HepG2 (cell line): ENCODE data around the gene EXTL1. TPM values are rescaled to one million over a fixed set of nuclear protein-coding genes. Genes with fewer than 3 reads are reported as not detected.

Experiments
- ARHGAP35 ChIP-seq: sonication (generic); formaldehyde crosslinking; IDR thresholded peaks from 2 replicates; pipeline ENCODE4 v1.9.0; 2022; ENCODE audit warnings: mild to moderate bottlenecking, inconsistent platforms, moderate library complexity, missing genetic modification reagents, borderline replicate concordance
- CHD4 ChIP-seq: fragments of 200-600 bp; sonication (generic); IDR thresholded peaks from 2 replicates; pipeline ENCODE4 v1.7.0; 2017; ENCODE audit warnings: mild to moderate bottlenecking, low read length, borderline replicate concordance
- ERF ChIP-seq: IDR thresholded peaks from 2 replicates; pipeline ENCODE4 v1.6.1; 2018; ENCODE audit warnings: missing biosample characterization, missing genetic modification reagents
- EZH2 ChIP-seq: conservative IDR thresholded peaks from 2 replicates; pipeline ENCODE4 v1.6.1; 2012; ENCODE audit warnings: mild to moderate bottlenecking, low read depth, low read length, moderate library complexity
- FOXO1 ChIP-seq: sonication (generic); formaldehyde crosslinking; IDR thresholded peaks from 2 replicates; pipeline ENCODE4 v1.4.0; 2020; ENCODE audit warnings: missing genetic modification reagents
- KDM1A ChIP-seq: IDR thresholded peaks from 2 replicates; pipeline ENCODE4 v1.6.1; 2016; ENCODE audit warnings: missing compliant biosample characterization
- KDM2A ChIP-seq: sonication (generic); formaldehyde crosslinking; IDR thresholded peaks from 2 replicates; pipeline ENCODE4 v1.4.0; 2020; ENCODE audit warnings: low read depth, missing genetic modification reagents, borderline replicate concordance
- REL ChIP-seq: sonication (generic); formaldehyde crosslinking; conservative IDR thresholded peaks from 2 replicates; pipeline ENCODE4 v1.8.0; 2022; ENCODE audit warnings: mild to moderate bottlenecking, missing genetic modification reagents, moderate library complexity
- SALL1 ChIP-seq: sonication (generic); formaldehyde crosslinking; IDR thresholded peaks from 2 replicates; pipeline ENCODE4 v1.8.0; 2022; ENCODE audit warnings: mild to moderate bottlenecking, missing genetic modification reagents
- SMAD1 ChIP-seq: sonication (generic); formaldehyde crosslinking; IDR thresholded peaks from 2 replicates; pipeline ENCODE4 v1.4.0; 2020; ENCODE audit warnings: missing genetic modification reagents, low read depth, mild to moderate bottlenecking, borderline replicate concordance
- SMAD3 ChIP-seq: sonication (generic); formaldehyde crosslinking; IDR thresholded peaks from 2 replicates; pipeline ENCODE4 v1.4.0; 2020; ENCODE audit warnings: missing genetic modification reagents
- SMAD9 ChIP-seq: sonication (generic); formaldehyde crosslinking; IDR thresholded peaks from 2 replicates; pipeline ENCODE4 v1.5.1; 2020; ENCODE audit warnings: mild to moderate bottlenecking, missing genetic modification reagents
- SP1 ChIP-seq, 2 experiments: fragments of 450-650 bp in 1 of 2; sonication (generic) in 1 of 2; formaldehyde crosslinking in 1 of 2; IDR thresholded peaks; 2 replicates each; pipeline versions ENCODE4 v1.4.0 to v1.6.1; 2016 to 2020; ENCODE audit warnings: missing genetic modification reagents in 1 of 2
- SP140L ChIP-seq: sonication (generic); formaldehyde crosslinking; IDR thresholded peaks from 2 replicates; pipeline ENCODE4 v1.4.0; 2020; ENCODE audit warnings: missing genetic modification reagents, borderline replicate concordance
- TCF7 ChIP-seq: sonication (generic); IDR thresholded peaks from 2 replicates; pipeline ENCODE4 v1.6.1; 2016; ENCODE audit warnings: antibody characterized with exemption, low read depth
- ZC3H4 ChIP-seq: sonication (generic); formaldehyde crosslinking; IDR thresholded peaks from 2 replicates; pipeline ENCODE4 v1.4.0; 2020; ENCODE audit warnings: missing genetic modification reagents, borderline replicate concordance
- ZFP62 ChIP-seq: sonication (generic); formaldehyde crosslinking; IDR thresholded peaks from 2 replicates; pipeline ENCODE4 v1.4.0; 2020; ENCODE audit warnings: missing genetic modification reagents
- ZNF432 ChIP-seq: sonication (generic); formaldehyde crosslinking; IDR thresholded peaks from 2 replicates; pipeline ENCODE4 v1.5.0; 2020; ENCODE audit warnings: missing genetic modification reagents, mild to moderate bottlenecking, borderline replicate concordance
- ZNF7 ChIP-seq: IDR thresholded peaks from 2 replicates; pipeline ENCODE4 v1.6.1; 2016; ENCODE audit warnings: missing biosample characterization, missing genetic modification reagents
- ZNF781 ChIP-seq: sonication (generic); formaldehyde crosslinking; IDR thresholded peaks from 2 replicates; pipeline ENCODE4 v1.5.1; 2020; ENCODE audit warnings: borderline replicate concordance, mild to moderate bottlenecking, missing genetic modification reagents; ENCODE audit errors: not compliant biosample characterization
- ZNF788 ChIP-seq: sonication (generic); formaldehyde crosslinking; IDR thresholded peaks from 2 replicates; pipeline ENCODE4 v1.5.0; 2020; ENCODE audit warnings: mild to moderate bottlenecking, missing genetic modification reagents, borderline replicate concordance
- polyA plus RNA-seq, 8 experiments: library from polyadenylated mRNA; depleted of rRNA in 3 of 8; stranded (reverse) in 7 of 8; unstranded in 1 of 8; fragments of >200 nt; fragmentation: Illumina TruSeq in 4 of 8; extraction: Trizol in 4 of 8; gene quantifications; 2 replicates each; pipeline versions ENCODE4 v1.2.1 to v1.2.3, GENCODE V29; 2011 to 2016; ENCODE audit warnings: low read depth in 4 of 8, missing spikeins in 1 of 8, mixed read lengths in 1 of 8; ENCODE audit not compliant: insufficient read depth in 1 of 8
- total RNA-seq, 5 experiments: library from RNA; depleted of rRNA; stranded (reverse); fragments of >200 nt; fragmentation: Illumina TruSeq; extraction: Trizol; gene quantifications; 2 replicates each; pipeline ENCODE4 v1.2.3, GENCODE V29; 2016; ENCODE audit warnings: low read depth in 1 of 5
- TF ChIP-seq, protein P1 (sequence below): sonication (generic); formaldehyde crosslinking; IDR thresholded peaks from 2 replicates; pipeline ENCODE4 v1.8.0; 2022; ENCODE audit warnings: low read depth, missing genetic modification reagents
- TF ChIP-seq, protein P2 (sequence below): sonication (generic); formaldehyde crosslinking; IDR thresholded peaks from 2 replicates; pipeline ENCODE4 v1.4.0; 2020; ENCODE audit warnings: missing genetic modification reagents, borderline replicate concordance
- TF ChIP-seq, protein P3 (sequence below), 2 experiments: sonication (generic) in 1 of 2; formaldehyde crosslinking in 1 of 2; IDR thresholded peaks; 2 replicates each; pipeline versions ENCODE4 v1.4.0 to v1.6.1; 2018 to 2020; ENCODE audit warnings: missing genetic modification reagents in 2 of 2, borderline replicate concordance in 1 of 2, low read depth in 1 of 2, mild to moderate bottlenecking in 1 of 2, missing biosample characterization in 1 of 2

The EXTL1 gene
- total and polyA plus RNA-seq, 2 of the 13 experiments (the other 11 are each of a cell fraction or from before 2014, with no cell fraction given): 0.35 to 1.0 TPM

DNA sequence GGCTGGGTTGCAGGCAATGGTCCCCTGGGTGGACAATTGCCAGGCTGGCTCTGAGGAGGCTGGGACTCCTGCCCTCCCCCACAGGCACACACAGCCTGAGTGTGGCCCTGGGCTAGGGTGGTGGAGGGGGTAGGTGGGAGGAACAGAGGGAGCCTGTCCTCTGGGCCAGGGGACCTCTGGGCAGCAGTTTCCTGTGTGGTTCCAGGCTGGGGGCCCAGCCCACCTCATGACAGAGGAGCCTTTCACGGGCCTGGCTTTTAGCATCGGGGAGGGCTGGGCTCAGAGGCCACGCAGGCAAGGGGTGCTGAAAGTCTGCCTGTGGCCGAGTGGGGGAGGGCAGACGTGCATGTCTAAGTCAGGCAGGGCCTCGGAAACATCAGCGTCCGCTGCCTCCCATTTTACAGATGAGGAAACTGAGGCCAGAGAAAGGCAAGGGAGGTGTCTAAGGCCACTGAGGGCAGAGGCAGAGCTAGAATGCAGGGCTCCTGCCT is 7.0 kb downstream of the EXTL1 start (continued):
- TF ChIP-seq, protein P1, sequence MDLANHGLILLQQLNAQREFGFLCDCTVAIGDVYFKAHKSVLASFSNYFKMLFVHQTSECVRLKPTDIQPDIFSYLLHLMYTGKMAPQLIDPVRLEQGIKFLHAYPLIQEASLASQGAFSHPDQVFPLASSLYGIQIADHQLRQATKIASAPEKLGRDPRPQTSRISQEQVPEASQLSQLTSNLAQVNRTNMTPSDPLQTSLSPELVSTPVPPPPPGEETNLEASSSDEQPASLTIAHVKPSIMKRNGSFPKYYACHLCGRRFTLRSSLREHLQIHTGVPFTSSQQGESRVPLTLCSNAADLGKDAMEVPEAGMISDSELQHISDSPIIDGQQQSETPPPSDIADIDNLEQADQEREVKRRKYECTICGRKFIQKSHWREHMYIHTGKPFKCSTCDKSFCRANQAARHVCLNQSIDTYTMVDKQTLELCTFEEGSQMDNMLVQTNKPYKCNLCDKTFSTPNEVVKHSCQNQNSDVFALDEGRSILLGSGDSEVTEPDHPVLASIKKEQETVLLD (CRISPR knock-in tag): no peak
- TF ChIP-seq ZNF781 (CRISPR knock-in tag): no peak
- no peak for TF ChIP-seq REL
- no peak for TF ChIP-seq SALL1
- peak; percentile 49; the same call in 1 of the 2 replicates for TF ChIP-seq ZNF788 (CRISPR knock-in tag)
- TF ChIP-seq ERF (CRISPR knock-in tag): no peak
- TF ChIP-seq EZH2: no peak
- 0 out of 2 replicates have a peak, but pooled peaks have one; percentile 23 for TF ChIP-seq SMAD3 (CRISPR knock-in tag)
- TF ChIP-seq SMAD1 (CRISPR knock-in tag): no peak
- 0 out of 2 replicates have a peak, but pooled peaks have one; percentile 33 for TF ChIP-seq CHD4
- TF ChIP-seq, protein P2, sequence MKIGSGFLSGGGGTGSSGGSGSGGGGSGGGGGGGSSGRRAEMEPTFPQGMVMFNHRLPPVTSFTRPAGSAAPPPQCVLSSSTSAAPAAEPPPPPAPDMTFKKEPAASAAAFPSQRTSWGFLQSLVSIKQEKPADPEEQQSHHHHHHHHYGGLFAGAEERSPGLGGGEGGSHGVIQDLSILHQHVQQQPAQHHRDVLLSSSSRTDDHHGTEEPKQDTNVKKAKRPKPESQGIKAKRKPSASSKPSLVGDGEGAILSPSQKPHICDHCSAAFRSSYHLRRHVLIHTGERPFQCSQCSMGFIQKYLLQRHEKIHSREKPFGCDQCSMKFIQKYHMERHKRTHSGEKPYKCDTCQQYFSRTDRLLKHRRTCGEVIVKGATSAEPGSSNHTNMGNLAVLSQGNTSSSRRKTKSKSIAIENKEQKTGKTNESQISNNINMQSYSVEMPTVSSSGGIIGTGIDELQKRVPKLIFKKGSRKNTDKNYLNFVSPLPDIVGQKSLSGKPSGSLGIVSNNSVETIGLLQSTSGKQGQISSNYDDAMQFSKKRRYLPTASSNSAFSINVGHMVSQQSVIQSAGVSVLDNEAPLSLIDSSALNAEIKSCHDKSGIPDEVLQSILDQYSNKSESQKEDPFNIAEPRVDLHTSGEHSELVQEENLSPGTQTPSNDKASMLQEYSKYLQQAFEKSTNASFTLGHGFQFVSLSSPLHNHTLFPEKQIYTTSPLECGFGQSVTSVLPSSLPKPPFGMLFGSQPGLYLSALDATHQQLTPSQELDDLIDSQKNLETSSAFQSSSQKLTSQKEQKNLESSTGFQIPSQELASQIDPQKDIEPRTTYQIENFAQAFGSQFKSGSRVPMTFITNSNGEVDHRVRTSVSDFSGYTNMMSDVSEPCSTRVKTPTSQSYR (CRISPR knock-in tag): peak; percentile 96; the same call in 1 of the 2 replicates
- no peak for TF ChIP-seq ZFP62 (CRISPR knock-in tag)
- TF ChIP-seq ZNF7 (CRISPR knock-in tag): no peak
- peak; percentile 53 for TF ChIP-seq FOXO1
- no peak for TF ChIP-seq ZC3H4 (CRISPR knock-in tag)
- TF ChIP-seq TCF7: no peak
- TF ChIP-seq SP1 (IDR thresholded peaks at IDR 0.05): no peak
- TF ChIP-seq SP1 (CRISPR knock-in tag; IDR thresholded peaks at IDR 0.05): no peak
- 0 out of 2 replicates have a peak, but pooled peaks have one; percentile 39 for TF ChIP-seq KDM2A (CRISPR knock-in tag)
- no peak for TF ChIP-seq ARHGAP35 (CRISPR knock-in tag)
- no peak for TF ChIP-seq SMAD9 (CRISPR knock-in tag)
- TF ChIP-seq, protein P3, sequence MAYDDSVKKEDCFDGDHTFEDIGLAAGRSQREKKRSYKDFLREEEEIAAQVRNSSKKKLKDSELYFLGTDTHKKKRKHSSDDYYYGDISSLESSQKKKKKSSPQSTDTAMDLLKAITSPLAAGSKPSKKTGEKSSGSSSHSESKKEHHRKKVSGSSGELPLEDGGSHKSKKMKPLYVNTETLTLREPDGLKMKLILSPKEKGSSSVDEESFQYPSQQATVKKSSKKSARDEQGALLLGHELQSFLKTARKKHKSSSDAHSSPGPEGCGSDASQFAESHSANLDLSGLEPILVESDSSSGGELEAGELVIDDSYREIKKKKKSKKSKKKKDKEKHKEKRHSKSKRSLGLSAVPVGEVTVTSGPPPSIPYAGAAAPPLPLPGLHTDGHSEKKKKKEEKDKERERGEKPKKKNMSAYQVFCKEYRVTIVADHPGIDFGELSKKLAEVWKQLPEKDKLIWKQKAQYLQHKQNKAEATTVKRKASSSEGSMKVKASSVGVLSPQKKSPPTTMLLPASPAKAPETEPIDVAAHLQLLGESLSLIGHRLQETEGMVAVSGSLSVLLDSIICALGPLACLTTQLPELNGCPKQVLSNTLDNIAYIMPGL (CRISPR knock-in tag; IDR thresholded peaks at IDR 0.05; ENCODE audit: borderline replicate concordance in 1 of 2, low read depth in 1 of 2): peak in 1 of 2 experiments; percentile 47; a peak in 1 of 4 replicates
- TF ChIP-seq SP140L (CRISPR knock-in tag): no peak
- TF ChIP-seq ZNF432 (CRISPR knock-in tag): no peak
- peak; percentile 88; the same call in 1 of the 2 replicates for TF ChIP-seq KDM1A (CRISPR knock-in tag)
